ENCODE measurements around the gene THUMPD2.
"Not testable (repeated sequence)": the region's sequence is repeated elsewhere in the genome, so short reads cannot be mapped to it uniquely, and the experiment has no call there.

THUMPD2 gene

DNA sequence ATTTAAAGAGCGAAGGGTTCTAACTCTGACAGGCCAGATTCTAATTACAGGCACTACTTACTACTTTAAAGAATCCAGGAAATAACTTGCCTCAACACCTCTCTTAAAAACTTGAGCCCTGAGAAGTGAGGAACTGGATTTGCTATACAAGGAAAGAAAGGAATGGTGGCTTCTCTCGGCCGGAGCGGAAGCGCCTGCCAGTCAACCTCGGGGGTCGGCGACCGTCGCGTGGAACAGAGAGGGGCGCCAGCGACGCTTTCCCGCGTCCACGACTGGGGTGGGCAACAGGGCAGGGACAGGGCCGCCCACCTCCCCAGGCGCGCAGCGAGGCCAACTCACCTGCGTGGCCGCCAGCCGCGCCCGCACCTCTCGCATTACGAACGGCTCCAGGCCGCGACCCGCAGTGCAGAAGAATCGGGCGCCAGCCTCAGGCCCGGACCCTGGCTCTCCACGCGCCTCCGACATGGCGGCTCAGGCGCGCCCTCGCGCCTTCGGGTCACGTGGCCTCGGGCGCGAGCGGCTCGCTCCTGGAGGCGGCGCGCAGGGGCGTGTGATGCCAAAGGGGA is at the start of gene THUMPD2:
THUMPD2 (minus strand) TSS at position 484 of the 566 bp plus-strand sequence; CDS start at position 465, 19 bp downstream.
- peak; percentile 28 for DNase-seq (ENCODE audit: low read depth, low spot score)

- no peak for DNase-seq (ENCODE audit: low read depth, low spot score)
Measured at GRCh38 chr2:39821871-39822270, 42.8 kb upstream of the THUMPD2 start.

DNA sequence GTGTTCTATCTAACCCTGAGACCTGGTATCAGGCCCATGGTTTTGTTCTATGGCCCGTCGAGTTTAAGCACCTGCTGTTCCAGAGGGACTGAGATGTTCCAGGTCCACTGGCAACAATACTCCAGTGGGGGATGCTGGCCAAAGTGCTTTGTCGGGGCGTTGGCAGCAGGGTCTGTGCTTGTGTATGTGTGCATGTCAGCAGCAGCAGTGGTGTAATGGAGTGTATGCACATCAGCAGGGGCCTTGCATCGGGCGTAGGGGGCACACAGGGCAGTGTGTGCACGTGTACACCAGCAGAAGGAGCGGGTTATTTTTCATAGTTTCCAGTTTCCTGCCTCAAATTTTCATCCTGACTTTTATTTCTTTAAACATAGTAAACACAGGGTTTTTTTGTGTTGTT is 37.8 kb upstream of the THUMPD2 start:
- DNase-seq (ENCODE audit: low read depth, low spot score) = no peak

- no peak for DNase-seq (ENCODE audit: low read depth, low spot score)
Measured at GRCh38 chr2:39816428-39816827, 37.4 kb upstream of the THUMPD2 start.

DNA sequence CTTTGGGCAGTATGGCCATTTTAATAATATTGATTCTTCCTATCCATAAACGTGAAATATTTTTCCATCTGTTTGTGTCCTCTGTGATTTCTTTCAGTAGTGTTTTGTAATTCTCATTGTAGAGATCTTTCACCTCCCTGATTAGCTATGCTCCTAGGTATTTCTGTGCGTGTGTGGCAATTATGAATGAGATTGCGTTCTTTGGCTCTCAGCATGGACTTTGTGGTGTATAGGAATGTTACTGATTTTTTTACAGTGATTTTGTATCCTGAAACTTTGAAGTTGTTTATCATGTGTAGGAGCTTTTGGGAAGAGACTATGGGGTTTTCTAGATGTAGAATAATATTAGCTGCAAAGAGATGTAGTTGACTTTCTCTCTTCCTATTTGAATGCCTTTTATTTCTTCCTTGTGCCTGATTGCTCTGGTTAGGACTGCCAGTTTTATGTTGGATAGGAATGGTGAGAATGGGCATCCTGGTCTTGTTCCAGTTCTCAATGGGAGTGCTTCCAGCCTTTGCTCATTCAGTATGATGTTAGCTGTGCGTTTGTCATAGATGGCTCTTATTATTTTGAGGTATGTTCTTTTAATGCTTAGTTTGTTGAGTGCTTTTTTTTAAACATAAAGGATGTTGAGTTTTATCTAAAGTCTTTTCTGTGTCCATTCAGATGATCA is 27.0 kb upstream of the THUMPD2 start:
- DNase-seq (ENCODE audit: low read depth, low spot score) = no peak

DNA sequence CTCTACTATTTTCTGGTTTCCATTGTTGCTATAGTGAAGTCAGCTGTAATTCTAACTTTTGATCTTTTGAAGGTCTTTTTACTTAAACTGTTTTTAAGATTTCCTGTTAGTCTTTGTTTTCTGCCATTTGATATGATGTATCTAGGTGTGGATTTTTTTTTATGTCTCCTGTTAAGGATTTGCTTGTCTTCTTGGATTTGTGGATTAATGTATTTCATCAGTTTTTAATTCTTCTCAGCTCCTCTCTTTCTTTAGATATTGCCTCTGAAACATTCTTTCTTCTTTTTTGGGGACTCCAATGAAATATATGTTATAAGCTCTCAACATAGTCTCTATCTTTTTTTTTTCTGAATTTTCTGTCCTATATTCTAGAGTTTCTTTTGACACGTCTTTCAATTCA is 24.8 kb upstream of the THUMPD2 start:
- no peak for DNase-seq (ENCODE audit: low read depth, low spot score)

DNA sequence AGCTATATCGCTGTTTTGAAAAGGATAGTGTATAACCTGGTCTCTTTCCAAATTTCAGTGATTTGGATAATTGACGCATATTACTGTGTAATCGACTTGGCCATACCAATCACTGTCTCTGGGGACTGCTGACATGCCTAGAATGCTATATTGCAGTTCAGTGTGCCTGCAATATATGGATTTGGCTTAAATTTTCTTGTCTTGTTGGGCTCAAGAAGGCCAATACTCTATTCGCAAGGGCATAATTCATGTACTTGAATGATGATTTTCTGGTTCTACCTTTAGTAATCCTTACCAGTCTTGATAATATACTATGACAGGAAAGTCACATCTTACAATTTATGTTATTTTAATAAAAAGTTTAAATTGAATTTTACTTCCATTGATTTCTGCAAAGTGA is 21.7 kb upstream of the THUMPD2 start:
- no peak for DNase-seq (ENCODE audit: low read depth, low spot score)

GRCh38 chr2:39796134-39796533 is 17.1 kb upstream of the THUMPD2 start:
- DNase-seq (ENCODE audit: low read depth, low spot score) = no peak

- DNase-seq (ENCODE audit: low read depth, low spot score) = not testable (repeated sequence)
Measured at GRCh38 chr2:39790216-39790818, 11.3 kb upstream of the THUMPD2 start.

- no peak for DNase-seq (ENCODE audit: low read depth, low spot score)
Measured at GRCh38 chr2:39787950-39788349, 8.9 kb upstream of the THUMPD2 start.

- no peak for DNase-seq (ENCODE audit: low read depth, low spot score)
Measured at GRCh38 chr2:39786761-39787522, 7.9 kb upstream of the THUMPD2 start.

DNA sequence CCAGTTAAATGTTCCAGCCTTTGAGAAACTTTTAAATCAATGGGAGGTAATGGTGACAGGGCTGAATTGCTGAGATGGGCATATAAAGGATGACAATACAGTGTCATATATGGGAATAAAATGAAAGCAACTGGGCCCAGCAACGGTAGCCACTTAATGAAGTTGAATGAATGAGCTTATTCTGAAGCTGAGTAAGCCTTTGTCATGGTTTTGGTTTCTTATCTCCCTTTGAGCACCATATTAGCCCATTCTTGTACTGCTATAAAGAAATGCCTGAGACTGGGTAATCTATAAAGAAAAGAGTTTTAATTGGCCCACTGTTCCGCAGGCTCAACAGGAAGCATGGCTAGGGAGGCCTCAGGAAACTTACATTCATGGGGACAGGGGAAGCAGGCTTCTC is 3.5 kb upstream of the THUMPD2 start:
- no peak for DNase-seq (ENCODE audit: low read depth, low spot score)

DNA sequence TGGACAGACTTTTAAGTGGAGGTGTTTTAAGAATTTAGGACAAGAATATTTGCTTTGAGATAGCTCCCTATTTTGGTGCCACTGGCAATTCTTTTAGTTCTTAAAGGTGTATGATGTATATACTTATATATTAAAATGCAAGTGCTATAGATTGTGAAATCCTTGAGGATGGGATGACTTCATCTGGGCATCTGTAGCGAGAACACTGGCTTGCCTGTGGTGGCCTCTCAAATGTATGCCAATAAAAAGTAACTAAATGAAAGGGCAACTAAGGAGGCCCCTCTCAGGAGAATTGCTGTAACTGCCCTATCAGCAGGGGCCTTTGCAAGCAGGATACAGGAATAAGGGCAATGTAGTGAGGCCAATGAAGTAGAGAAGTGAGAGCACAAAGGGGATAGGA is 2.6 kb upstream of the THUMPD2 start:
- DNase-seq (ENCODE audit: low read depth, low spot score) = no peak

GRCh38 chr2:39780825-39781600 is 2.0 kb upstream of the THUMPD2 start:
- DNase-seq (ENCODE audit: low read depth, low spot score) = no peak

GRCh38 chr2:39779927-39780326 is 869 bp upstream of the THUMPD2 start:
- DNase-seq (ENCODE audit: low read depth, low spot score) = no peak

GRCh38 chr2:39779341-39779851 is 338 bp upstream of the THUMPD2 start:
- DNase-seq (ENCODE audit: low read depth, low spot score) = no peak

GRCh38 chr2:39778233-39778632 is 825 bp downstream of the THUMPD2 start:
- DNase-seq (ENCODE audit: low read depth, low spot score) = no peak

DNA sequence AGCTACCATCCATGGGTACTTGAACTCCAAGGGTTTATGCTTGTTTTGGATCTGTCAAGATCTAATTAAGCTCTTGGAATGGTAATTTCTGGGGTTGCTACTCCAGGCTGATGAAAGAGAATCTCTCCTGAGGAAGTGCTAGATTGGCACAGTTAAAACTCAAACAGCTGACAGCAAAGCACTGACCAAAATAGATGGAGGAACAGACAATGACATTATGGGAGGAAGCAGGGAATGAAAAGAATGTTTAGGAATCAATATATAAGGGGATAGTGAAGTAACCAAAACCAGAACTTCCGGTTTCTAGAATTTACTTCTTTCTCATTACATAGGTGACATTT is 6.3 kb downstream of the THUMPD2 start:
- no peak for DNase-seq (ENCODE audit: low read depth, low spot score)

DNA sequence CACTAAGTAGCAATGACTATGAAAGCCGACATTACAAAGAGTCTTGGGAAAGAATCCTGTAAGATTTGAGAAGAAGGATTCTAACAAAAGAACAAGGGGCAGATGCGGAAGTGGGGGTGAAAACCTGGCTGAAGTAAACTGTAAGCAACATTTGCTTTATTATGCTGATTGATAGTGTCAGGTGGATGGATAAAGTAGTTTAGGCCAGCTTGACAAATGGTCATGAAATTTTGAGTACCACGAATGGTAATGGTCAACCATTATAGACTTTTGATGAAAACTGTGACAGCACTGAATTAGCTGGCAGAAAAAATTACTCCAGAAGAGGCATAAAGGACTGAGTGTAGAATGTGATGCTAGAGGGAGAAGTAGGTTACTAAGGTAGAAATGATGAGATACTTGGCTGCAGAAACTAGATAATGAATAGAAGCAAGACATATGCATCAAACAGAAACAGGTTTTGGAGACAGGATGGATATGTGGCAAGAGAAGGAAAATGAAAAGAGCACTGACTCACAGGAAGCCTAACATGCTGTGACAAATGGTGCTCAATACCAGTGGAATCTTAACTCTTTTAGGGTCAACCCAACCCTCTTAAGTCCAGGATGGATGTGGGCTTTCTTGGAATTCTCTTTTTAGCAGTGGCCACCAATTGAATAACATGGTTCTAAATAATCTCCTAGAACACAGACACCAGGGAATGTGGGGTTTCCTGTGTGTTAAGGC is 6.8 kb downstream of the THUMPD2 start:
- no peak for DNase-seq (ENCODE audit: low read depth, low spot score)

DNA sequence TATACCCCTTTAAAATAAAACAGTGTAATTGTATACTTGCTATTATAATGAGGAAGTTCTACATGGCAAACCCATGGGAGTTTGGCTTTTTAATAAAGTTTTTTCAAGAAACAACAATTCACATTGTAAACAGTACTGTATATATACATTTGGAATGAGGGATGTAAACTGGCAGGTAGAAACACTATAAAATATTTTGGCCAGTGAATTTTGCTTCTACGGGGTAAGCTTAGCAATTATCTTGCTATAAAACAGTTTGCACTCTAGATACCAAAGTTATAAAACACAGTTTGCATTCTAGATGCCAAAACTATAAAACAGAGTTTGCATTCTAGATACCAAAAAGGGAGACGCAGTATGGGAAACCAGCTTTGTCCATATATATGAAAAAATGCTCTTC is 16.6 kb downstream of the THUMPD2 start:
- DNase-seq (ENCODE audit: low read depth, low spot score) = no peak

GRCh38 chr2:39757156-39757555 is 21.9 kb downstream of the THUMPD2 start:
- DNase-seq (ENCODE audit: low read depth, low spot score) = no peak

All from smooth muscle cell of the brain vasculature (primary cell).